ENCODE results near the gene CCDC8.
"Not testable (repeated sequence)": the region's sequence is repeated elsewhere in the genome, so short reads cannot be mapped to it uniquely, and the experiment has no call there.

Gene CCDC8, protein sequence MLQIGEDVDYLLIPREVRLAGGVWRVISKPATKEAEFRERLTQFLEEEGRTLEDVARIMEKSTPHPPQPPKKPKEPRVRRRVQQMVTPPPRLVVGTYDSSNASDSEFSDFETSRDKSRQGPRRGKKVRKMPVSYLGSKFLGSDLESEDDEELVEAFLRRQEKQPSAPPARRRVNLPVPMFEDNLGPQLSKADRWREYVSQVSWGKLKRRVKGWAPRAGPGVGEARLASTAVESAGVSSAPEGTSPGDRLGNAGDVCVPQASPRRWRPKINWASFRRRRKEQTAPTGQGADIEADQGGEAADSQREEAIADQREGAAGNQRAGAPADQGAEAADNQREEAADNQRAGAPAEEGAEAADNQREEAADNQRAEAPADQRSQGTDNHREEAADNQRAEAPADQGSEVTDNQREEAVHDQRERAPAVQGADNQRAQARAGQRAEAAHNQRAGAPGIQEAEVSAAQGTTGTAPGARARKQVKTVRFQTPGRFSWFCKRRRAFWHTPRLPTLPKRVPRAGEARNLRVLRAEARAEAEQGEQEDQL

GRCh38 chr19:46413262-46414031 is at the start of gene CCDC8:
Gene CCDC8 (minus strand): TSS chr19:46413564. CDS start chr19:46412810, 754 bp downstream.
- peak; percentile 99 for DNase-seq

GRCh38 chr19:46461537-46461936 is 48.2 kb upstream of the CCDC8 start:
- DNase-seq: no peak

DNA sequence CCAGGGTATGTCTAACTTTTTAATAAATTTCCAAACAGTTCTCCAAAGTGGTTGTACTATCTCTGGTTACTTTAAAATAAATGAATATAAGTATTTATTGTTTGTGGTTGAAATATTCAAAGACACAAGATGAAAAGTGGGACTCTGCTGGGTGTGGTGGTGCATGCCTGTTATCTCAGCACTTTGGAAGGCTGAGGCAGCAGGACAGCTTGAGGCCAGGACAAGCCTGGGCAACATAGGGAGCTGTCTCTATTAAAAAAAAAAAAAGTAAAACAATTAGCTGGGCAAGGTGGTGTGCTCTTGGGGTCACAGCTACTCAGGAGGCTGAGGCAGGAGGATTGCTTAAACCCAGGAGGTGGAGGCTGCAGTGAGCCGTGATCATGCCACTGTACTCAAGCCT is 47.6 kb upstream of the CCDC8 start:
- DNase-seq: no peak

GRCh38 chr19:46460055-46460454 is 46.7 kb upstream of the CCDC8 start:
- no peak for DNase-seq

- DNase-seq: no peak
Observed at GRCh38 chr19:46456930-46457329, 43.6 kb upstream of the CCDC8 start.

GRCh38 chr19:46454244-46454643 is 40.9 kb upstream of the CCDC8 start:
- no peak for DNase-seq

GRCh38 chr19:46453661-46454060 is 40.3 kb upstream of the CCDC8 start:
- no peak for DNase-seq

DNA sequence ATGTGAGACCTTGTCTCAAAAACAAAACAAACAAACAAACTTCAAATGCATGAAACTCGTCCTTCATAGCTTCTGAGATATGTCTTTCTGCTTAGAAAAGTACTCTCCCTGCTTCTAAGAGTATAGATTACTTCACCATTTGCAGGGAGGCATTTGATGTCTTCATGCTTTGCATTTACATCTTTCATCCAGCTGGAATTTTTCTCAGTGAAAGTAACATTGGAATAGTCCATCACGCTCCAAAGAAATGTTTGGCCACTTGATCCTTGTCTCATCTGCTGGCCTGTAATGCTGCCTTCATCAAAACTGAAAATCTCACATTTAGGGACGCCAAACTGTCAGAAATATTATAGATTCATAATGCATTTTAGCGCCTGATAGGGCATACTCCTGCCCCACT is 38.8 kb upstream of the CCDC8 start:
- DNase-seq: no peak

DNA sequence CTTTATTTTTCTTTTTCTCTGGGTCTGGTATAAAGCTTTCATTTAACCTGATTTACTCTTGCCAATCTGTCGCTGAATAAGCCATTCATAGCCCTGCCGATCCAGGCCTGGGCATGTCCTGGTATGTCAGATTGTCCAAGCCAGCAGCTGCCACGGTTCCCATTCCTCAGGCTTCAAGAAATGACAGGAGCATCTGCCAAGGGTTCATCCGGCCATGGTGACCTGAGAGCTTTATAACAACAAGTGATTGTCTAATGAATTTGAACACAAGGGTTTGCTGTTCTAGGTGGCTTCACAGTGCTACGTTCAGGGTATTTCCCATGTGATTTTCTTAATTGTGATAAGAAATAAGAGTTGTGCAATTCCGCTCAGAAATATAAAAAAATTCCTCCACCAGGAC is 38.0 kb upstream of the CCDC8 start:
- DNase-seq: no peak

DNA sequence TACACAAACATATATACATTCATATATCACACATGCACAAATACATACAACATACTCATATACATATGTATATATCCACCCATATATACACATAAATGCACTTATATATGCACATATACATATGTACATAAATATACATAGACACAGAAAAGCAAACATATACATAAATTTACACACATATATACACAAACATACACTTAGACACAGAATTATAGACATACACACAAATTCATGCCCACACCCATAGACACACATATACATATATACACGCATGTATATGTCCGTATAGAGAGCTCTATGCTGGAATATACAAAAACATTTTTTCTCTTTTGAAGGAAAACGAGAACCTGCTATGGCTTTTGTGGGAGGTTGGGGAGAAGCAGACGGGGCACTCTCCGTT is 37.4 kb upstream of the CCDC8 start:
- no peak for DNase-seq

DNA sequence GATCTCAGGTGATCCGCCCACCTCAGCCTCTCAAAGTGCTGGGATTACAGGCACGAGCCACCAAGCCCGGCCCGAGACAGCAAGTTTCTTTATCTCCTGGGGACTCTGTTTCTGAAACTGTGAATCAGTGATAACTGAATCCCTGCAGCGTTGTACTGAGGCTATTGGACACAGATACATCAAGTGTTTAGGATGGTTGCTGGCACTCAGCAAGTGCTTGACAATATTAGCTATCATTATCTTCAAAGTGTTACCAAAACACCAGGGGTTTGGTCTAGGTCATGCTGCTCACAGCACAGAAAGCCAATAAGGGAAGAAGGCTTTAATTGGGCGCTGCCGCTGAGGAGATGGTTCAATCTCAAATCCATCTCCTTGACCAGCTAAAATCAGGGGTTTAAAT is 35.9 kb upstream of the CCDC8 start:
- DNase-seq: no peak

GRCh38 chr19:46448601-46449000 is 35.2 kb upstream of the CCDC8 start:
- no peak for DNase-seq

- no peak for DNase-seq
Observed at GRCh38 chr19:46447824-46448223, 34.5 kb upstream of the CCDC8 start.

DNA sequence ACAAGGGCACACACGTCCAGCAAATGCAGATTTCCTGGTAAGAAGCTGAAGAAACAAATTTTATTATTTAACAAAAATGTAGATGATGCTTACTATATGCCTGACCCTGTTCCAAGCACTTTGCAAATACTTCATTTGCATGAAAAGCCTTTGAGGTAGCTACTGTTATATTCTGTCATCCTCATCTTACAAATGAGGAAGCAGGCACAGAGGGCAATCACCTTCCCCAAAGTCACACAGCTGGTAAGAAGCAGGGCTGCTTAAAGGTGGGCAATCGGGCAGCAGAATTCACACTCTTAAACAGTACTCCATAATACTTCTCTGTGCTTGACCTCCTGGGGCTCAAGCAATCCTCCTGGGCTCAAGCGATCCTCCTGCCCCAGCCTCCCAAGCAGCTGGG is 33.6 kb upstream of the CCDC8 start:
- DNase-seq: no peak

GRCh38 chr19:46446021-46446420 is 32.7 kb upstream of the CCDC8 start:
- no peak for DNase-seq

DNA sequence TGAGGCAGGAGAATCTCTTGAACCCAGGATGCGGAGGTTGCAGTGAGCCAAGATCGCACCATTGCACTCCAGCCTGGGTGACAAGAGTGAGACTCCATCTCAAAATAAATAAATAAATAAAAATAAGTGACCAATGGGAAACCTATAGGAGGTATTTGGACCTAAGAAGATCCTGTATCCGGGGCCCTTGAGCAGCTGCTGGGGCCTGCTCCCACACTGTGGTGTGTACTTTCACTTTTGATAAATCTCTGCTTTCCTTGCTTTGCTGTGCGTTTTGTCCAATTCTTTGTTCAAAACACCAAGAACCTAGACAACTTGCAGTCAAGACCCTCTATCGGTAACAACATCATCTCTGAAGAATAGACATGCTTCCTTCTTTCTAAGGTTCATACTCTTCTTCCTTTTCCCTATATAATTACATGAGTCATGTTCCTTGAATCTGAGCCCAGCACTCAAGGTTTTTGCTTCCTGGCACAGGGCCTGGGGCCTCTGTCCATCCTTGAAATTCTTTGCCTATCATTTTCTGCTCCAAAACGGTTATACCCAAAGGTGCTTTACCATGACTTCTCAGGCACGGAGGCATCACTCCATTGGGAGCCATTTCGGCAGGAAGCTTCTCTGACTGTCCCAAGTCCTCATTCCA is 29.6 kb upstream of the CCDC8 start:
- DNase-seq: peak; percentile 84

GRCh38 chr19:46441866-46442265 is 28.5 kb upstream of the CCDC8 start:
- no peak for DNase-seq

GRCh38 chr19:46435689-46436088 is 22.3 kb upstream of the CCDC8 start:
- not testable (repeated sequence) for DNase-seq

DNA sequence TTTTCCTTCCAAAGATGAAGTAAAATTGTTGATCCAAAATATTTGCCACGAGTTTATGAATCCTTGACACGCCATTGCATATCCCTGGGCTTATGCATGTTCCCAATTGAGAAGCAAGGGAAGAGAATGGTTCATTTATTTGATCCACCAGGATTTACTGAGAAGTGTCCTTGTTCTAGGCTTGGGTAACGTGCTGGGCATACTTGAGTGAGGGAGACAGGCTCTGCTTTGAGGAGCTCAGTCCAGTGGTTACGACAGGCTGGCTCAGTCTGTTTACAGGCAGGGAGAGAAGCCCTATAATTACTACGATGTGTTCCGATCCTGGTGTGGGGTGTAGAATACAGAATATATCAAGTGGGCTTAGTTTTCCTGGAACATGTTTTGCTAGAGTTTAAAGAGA is 21.6 kb upstream of the CCDC8 start:
- no peak for DNase-seq

- DNase-seq: not testable (repeated sequence)
Observed at GRCh38 chr19:46433470-46433869, 20.1 kb upstream of the CCDC8 start.

DNA sequence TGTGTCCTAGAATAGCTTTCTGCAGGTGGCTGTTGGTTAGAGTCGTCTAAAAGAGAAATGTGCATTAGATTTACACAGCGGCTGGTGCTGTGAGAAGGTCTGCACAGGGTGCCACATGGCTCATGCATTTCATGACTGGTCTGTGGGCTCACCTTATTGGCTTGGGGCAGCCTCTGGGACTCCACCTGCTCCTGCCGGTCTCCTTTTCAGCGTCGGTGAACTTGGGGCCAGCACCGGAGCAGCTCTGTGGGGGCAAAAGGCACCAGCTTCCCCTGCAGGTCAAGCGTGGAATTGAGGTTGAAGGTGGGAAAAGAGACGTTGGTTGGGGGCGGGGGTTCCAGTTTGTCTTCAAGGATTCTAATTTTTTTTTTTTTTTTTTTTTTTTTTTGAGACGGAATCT is 18.5 kb upstream of the CCDC8 start:
- no peak for DNase-seq

DNA sequence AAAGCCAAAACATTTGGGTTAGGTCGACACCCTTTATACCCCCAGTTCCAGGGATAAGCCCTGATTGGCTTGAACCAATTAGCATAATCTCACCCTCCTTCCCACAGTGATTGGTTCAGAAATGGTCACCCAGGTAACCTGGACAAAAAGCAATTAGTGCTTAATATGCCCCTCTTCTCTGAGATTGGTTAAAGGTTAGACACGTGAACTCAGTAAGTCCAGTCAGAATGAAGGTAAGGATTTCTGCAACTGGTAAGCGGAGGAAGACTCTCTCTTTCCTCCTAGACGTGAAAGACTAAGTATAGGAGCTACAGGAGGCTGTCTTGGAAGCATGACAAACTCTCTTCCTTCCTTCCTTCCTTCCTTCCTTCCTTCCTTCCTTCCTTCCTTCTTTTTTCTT is 16.6 kb upstream of the CCDC8 start:
- no peak for DNase-seq
